Lung (tissue), 12 donors: Measurements from ENCODE around the gene PTPRJ. TPM values are rescaled to one million over a fixed set of nuclear protein-coding genes. Genes with fewer than 3 reads are reported as not detected.

Source experiments
- ATAC-seq: fragments of 200-7000 bp; cut with Tn5 transposase; one replicate; pipeline ENCODE4 v1.9.1; 2020; ENCODE audit warnings: moderate number of reproducible peaks; ENCODE audit not compliant: insufficient read depth, low FRiP score
- DNase-seq, 3 donors: peaks; one replicate each; pipeline ENCODE4 v3.0.0-alpha.2; 2013 to 2017
- H3K27ac ChIP-seq, 2 donors: one replicate each; pipeline ENCODE4 v1.5.1; 2013; ENCODE audit warnings: mild to moderate bottlenecking in 2 of 2, moderate library complexity in 2 of 2, control low read depth in 1 of 2, inconsistent platforms in 1 of 2, low read depth in 1 of 2, low read length in 1 of 2
- H3K27me3 ChIP-seq, 3 donors: one replicate each; pipeline ENCODE4 v1.5.1; 2013; ENCODE audit warnings: low read length in 2 of 3; ENCODE audit not compliant: control insufficient read depth in 3 of 3, insufficient read depth in 3 of 3
- H3K36me3 ChIP-seq, 4 donors: one replicate each; pipeline ENCODE4 v1.5.1; 2013; ENCODE audit warnings: low read length in 4 of 4, mild to moderate bottlenecking in 1 of 4, moderate library complexity in 1 of 4; ENCODE audit not compliant: control insufficient read depth in 4 of 4, insufficient read depth in 4 of 4
- H3K4me1 ChIP-seq, 5 donors: one replicate each; pipeline ENCODE4 v1.5.1; 2013; ENCODE audit warnings: low read length in 5 of 5, mild to moderate bottlenecking in 2 of 5, moderate library complexity in 1 of 5; ENCODE audit not compliant: control insufficient read depth in 5 of 5, insufficient read depth in 5 of 5
- H3K4me3 ChIP-seq: one replicate; pipeline ENCODE4 v1.5.1; 2013; ENCODE audit warnings: mild to moderate bottlenecking, control low read depth, moderate library complexity
- H3K9ac ChIP-seq, 2 donors: one replicate each; pipeline ENCODE4 v1.5.1; 2013; ENCODE audit warnings: low read length in 2 of 2, control low read depth in 1 of 2; ENCODE audit not compliant: insufficient read depth in 1 of 2
- H3K9me3 ChIP-seq, 4 donors: one replicate each; pipeline ENCODE4 v1.5.1; 2013; ENCODE audit warnings: low read length in 3 of 4, mild to moderate bottlenecking in 1 of 4, moderate library complexity in 1 of 4; ENCODE audit not compliant: control insufficient read depth in 4 of 4, insufficient read depth in 3 of 4
- WGBS, 2 donors: extraction: QIAGEN DNeasy Blood & Tissue Kit; methylation state at CpG; one replicate each; pipeline ENCODE4 v1.1.7; 2013; 5-methylcytosine and 5-hydroxymethylcytosine counted together
- polyA plus RNA-seq, 2 donors: library from polyadenylated mRNA; stranded (reverse); fragments of 200-250 nt; gene quantifications; one replicate each; pipeline ENCODE4 v1.2.1, GENCODE V29; 2013
- total RNA-seq, 2 donors: library from RNA; depleted of rRNA in 1 of 2; stranded (reverse); fragments of >200 nt in 1 of 2; gene quantifications; one replicate each; pipeline ENCODE4 v1.2.1, GENCODE V29; 2014 to 2021
- TF ChIP-seq, protein P1 (sequence below): IDR thresholded peaks from 2 replicates; pipeline ENCODE4 v1.5.1; 2012; ENCODE audit warnings: mild to moderate bottlenecking; ENCODE audit errors: control extremely low read depth, extremely low read depth
- donor health status: control.
- donor health status: control.
- donor health status: Bipolar disorder and iron deficiency.
- donor health status: healthy.
- donor health status: DM: yes; HTN: yes; CAD: no.

The PTPRJ gene
- total and polyA plus RNA-seq, 4 donors, result 3.9 to 51.4 (median 32.0) TPM

DNA sequence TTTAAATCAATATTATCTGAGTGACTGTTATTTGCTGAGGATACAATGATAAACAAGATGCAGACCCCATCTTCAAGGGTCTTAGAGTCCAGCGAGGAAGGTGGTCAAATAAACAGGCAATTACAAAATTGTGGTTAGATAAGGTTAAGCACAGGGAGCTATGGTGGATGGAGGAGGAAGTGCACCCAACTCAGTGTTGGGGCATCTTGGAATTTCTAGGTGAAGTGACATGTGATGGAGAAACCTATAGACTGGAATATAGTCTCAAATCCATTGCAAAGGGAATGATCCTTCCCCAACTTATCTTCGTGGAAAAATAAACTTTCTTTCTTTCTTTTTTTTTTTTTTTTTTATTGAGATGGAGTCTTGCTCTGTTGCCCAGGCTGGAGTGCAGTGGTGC is 3.4 kb upstream of the PTPRJ start:
- H3K27ac ChIP-seq, result no peak overlapping the region
- no peaks in the 10 kb centered on the region for H3K36me3 ChIP-seq
- TF ChIP-seq, protein P1, sequence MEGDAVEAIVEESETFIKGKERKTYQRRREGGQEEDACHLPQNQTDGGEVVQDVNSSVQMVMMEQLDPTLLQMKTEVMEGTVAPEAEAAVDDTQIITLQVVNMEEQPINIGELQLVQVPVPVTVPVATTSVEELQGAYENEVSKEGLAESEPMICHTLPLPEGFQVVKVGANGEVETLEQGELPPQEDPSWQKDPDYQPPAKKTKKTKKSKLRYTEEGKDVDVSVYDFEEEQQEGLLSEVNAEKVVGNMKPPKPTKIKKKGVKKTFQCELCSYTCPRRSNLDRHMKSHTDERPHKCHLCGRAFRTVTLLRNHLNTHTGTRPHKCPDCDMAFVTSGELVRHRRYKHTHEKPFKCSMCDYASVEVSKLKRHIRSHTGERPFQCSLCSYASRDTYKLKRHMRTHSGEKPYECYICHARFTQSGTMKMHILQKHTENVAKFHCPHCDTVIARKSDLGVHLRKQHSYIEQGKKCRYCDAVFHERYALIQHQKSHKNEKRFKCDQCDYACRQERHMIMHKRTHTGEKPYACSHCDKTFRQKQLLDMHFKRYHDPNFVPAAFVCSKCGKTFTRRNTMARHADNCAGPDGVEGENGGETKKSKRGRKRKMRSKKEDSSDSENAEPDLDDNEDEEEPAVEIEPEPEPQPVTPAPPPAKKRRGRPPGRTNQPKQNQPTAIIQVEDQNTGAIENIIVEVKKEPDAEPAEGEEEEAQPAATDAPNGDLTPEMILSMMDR, result no peak
- no peak overlapping the region for H3K4me3 ChIP-seq
- WGBS, 2 donors, result 69 to 73% methylated on average over 2 of the region's 2 CpGs
- ATAC-seq (no peak), DNase-seq (no peak)
- no peaks in the 10 kb centered on the region for H3K9me3 ChIP-seq
- no peaks in the 10 kb centered on the region for H3K27me3 ChIP-seq
- H3K9ac ChIP-seq, result no peak overlapping the region
- peaks cover 0 to 16% (median 9%) of the 10 kb centered on the region in 5 donors for H3K4me1 ChIP-seq

DNA sequence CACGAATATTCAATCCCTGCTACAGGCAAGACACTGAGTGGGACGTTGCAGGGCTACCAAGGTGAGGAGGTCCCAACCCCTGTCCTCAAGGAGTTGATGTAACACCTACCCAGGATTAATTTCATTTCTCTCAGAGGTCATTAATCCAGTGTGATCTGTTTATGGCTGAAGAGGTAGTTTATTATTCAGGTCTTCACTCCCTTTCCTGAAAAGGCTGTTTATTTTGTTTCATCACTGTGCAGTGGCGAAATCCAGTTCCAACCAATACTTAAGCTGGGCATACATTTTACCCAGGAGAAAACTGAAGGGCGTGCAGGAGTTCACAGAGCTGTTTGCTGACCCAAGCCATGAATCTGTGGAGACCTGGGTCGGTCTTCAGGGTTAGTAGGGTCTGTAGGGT is 2.7 kb upstream of the PTPRJ start:
- Histone ChIP-seq H3K9ac (no peak overlapping the region), H3K36me3 (no peaks in the 10 kb centered on the region), H3K27ac (no peak overlapping the region), H3K27me3 (no peaks in the 10 kb centered on the region), H3K4me3 (no peak overlapping the region), H3K4me1 (peaks cover 0 to 19% (median 12%) of the 10 kb centered on the region in 5 donors), H3K9me3 (no peaks in the 10 kb centered on the region)
- TF ChIP-seq, protein P1, result no peak
- WGBS, 2 donors, result 53 to 60% methylated on average over 5 of the region's 5 CpGs
- DNase-seq (no peak), ATAC-seq (no peak)

DNA sequence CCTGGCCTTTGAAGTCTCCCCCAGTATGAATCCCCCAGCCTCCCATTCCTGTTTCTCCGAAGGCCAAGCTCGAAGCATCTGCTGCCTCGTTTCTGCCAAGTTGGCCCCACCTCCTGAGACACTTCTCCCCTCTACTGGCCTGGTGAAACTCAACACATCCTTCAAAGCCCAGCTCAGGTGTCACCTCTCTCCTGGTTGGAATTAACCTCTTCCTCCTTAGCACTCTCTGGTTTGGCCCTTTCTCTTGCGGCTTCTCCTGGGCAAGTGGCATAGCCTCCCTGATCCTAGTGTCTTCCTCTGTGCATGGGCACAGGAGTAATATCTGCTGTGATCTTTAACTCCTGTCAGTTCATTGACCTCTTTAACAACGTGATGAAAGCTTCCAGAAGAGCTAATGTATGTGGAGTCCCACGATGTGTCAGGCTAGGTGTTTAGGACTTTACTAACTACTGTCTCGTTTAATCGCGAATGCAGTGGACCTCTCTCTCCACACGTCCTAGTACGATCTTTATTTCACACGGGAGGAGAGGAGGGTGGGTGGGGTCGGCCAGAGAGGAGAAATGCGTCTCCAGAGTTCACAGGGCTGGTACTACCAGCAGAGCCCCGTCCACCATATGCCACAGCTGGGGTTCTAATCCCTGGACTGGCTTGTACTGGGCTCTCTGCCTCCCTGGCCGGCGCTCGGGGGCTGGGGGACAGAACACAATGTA is 826 bp upstream of the PTPRJ start:
- peak; percentile 28 to 41 (median 37) for DNase-seq
- 43 to 46% methylated on average over 18 of the region's 18 CpGs for WGBS, 2 donors
- peak overlapping the region in 1 of 2 donors; percentile 50 for H3K9ac ChIP-seq
- H3K9me3 ChIP-seq, result no peaks in the 10 kb centered on the region
- H3K4me1 ChIP-seq, result peaks cover 0 to 19% (median 7%) of the 10 kb centered on the region in 5 donors
- no peak overlapping the region for H3K4me3 ChIP-seq
- ATAC-seq, result no peak
- TF ChIP-seq, protein P1, result no peak
- no peaks in the 10 kb centered on the region for H3K27me3 ChIP-seq
- no peaks in the 10 kb centered on the region for H3K36me3 ChIP-seq
- H3K27ac ChIP-seq, result peak overlapping the region in 1 of 2 donors; percentile 69
